WTC11 (cell line): Measurements from ENCODE around the gene DDX28.

Source experiments
- CREM ChIP-seq: sonication (generic); formaldehyde crosslinking; IDR thresholded peaks from 2 replicates; pipeline ENCODE4 v1.8.1; 2022; ENCODE audit warnings: mild to moderate bottlenecking, missing genetic modification reagents, moderate library complexity
- NR3C1 ChIP-seq: sonication (generic); formaldehyde crosslinking; conservative IDR thresholded peaks from 2 replicates; pipeline ENCODE4 v1.8.1; 2023; ENCODE audit warnings: low read depth, mild to moderate bottlenecking, missing genetic modification reagents
- TCF7 ChIP-seq: sonication (generic); formaldehyde crosslinking; IDR thresholded peaks from 2 replicates; pipeline ENCODE4 v1.8.0; 2022; ENCODE audit warnings: mild to moderate bottlenecking, low read depth, missing genetic modification reagents, moderate library complexity
- TEAD1 ChIP-seq: sonication (generic); formaldehyde crosslinking; IDR thresholded peaks from 2 replicates; pipeline ENCODE4 v1.8.0; 2022; ENCODE audit warnings: mild to moderate bottlenecking, missing genetic modification reagents
- USF2 ChIP-seq: sonication (generic); formaldehyde crosslinking; IDR thresholded peaks from 2 replicates; pipeline ENCODE4 v1.8.1; 2023; ENCODE audit warnings: mild to moderate bottlenecking, missing genetic modification reagents, moderate library complexity
- ZBTB21 ChIP-seq: sonication (generic); formaldehyde crosslinking; IDR thresholded peaks from 2 replicates; pipeline ENCODE4 v1.8.1; 2023; ENCODE audit warnings: mild to moderate bottlenecking, missing genetic modification reagents, borderline replicate concordance
- ZNF281 ChIP-seq: sonication (generic); formaldehyde crosslinking; IDR thresholded peaks from 2 replicates; pipeline ENCODE4 v1.8.0; 2023; ENCODE audit warnings: mild to moderate bottlenecking, missing genetic modification reagents
- ZNF317 ChIP-seq: sonication (generic); formaldehyde crosslinking; IDR thresholded peaks from 2 replicates; pipeline ENCODE4 v1.8.1; 2023; ENCODE audit warnings: low read depth, mild to moderate bottlenecking, moderate library complexity, missing genetic modification reagents, borderline replicate concordance
- TF ChIP-seq, protein P1 (sequence below): sonication (generic); formaldehyde crosslinking; conservative IDR thresholded peaks from 2 replicates; pipeline ENCODE4 v1.8.1; 2022; ENCODE audit warnings: mild to moderate bottlenecking, missing genetic modification reagents
- TF ChIP-seq, protein P2 (sequence below): fragments of 200-600 bp; IDR thresholded peaks from 2 replicates; pipeline ENCODE4 v1.8.0; 2022; ENCODE audit warnings: antibody characterized with exemption
- TF ChIP-seq, protein P3 (sequence below): sonication (generic); formaldehyde crosslinking; IDR thresholded peaks from 2 replicates; pipeline ENCODE4 v1.8.1; 2022; ENCODE audit warnings: low read depth, missing genetic modification reagents, borderline replicate concordance
- TF ChIP-seq, protein P4 (sequence below): sonication (generic); formaldehyde crosslinking; IDR thresholded peaks from 2 replicates; pipeline ENCODE4 v1.8.0; 2022; ENCODE audit warnings: mild to moderate bottlenecking, missing genetic modification reagents

GRCh38 chr16:68037841-68038597, 15.0 kb upstream of the DDX28 start:
- TF ChIP-seq ZNF281 (no peak), NR3C1 (CRISPR knock-in tag) (no peak), USF2 (CRISPR knock-in tag) (no peak), ZNF317 (no peak), TEAD1 (CRISPR knock-in tag) (no peak), ZBTB21 (CRISPR knock-in tag) (no peak), TCF7 (CRISPR knock-in tag) (no peak), CREM (CRISPR knock-in tag) (no peak)
- TF ChIP-seq, protein P1, sequence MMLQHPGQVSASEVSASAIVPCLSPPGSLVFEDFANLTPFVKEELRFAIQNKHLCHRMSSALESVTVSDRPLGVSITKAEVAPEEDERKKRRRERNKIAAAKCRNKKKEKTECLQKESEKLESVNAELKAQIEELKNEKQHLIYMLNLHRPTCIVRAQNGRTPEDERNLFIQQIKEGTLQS = no peak
- TF ChIP-seq, protein P2, sequence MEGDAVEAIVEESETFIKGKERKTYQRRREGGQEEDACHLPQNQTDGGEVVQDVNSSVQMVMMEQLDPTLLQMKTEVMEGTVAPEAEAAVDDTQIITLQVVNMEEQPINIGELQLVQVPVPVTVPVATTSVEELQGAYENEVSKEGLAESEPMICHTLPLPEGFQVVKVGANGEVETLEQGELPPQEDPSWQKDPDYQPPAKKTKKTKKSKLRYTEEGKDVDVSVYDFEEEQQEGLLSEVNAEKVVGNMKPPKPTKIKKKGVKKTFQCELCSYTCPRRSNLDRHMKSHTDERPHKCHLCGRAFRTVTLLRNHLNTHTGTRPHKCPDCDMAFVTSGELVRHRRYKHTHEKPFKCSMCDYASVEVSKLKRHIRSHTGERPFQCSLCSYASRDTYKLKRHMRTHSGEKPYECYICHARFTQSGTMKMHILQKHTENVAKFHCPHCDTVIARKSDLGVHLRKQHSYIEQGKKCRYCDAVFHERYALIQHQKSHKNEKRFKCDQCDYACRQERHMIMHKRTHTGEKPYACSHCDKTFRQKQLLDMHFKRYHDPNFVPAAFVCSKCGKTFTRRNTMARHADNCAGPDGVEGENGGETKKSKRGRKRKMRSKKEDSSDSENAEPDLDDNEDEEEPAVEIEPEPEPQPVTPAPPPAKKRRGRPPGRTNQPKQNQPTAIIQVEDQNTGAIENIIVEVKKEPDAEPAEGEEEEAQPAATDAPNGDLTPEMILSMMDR = no peak
- TF ChIP-seq, protein P3, sequence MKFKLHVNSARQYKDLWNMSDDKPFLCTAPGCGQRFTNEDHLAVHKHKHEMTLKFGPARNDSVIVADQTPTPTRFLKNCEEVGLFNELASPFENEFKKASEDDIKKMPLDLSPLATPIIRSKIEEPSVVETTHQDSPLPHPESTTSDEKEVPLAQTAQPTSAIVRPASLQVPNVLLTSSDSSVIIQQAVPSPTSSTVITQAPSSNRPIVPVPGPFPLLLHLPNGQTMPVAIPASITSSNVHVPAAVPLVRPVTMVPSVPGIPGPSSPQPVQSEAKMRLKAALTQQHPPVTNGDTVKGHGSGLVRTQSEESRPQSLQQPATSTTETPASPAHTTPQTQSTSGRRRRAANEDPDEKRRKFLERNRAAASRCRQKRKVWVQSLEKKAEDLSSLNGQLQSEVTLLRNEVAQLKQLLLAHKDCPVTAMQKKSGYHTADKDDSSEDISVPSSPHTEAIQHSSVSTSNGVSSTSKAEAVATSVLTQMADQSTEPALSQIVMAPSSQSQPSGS (CRISPR knock-in tag) = no peak
- TF ChIP-seq, protein P4, sequence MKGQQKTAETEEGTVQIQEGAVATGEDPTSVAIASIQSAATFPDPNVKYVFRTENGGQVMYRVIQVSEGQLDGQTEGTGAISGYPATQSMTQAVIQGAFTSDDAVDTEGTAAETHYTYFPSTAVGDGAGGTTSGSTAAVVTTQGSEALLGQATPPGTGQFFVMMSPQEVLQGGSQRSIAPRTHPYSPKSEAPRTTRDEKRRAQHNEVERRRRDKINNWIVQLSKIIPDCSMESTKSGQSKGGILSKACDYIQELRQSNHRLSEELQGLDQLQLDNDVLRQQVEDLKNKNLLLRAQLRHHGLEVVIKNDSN (CRISPR knock-in tag) = no peak
